ENCODE results near the gene TECR.
A peak's percentile ranks its signal among the peaks of the same experiment; 100 is the strongest.

The TECR gene

GRCh38 chr19:14614099-14614412 is 84.7 kb downstream of the TECR start:
- TF ChIP-seq Cebpa-rat (IDR thresholded peaks at IDR 0.05): peak in 10 of 11 experiments; percentile 41 to 97 (median 92); a peak in 18 of 22 replicates
- no peak overlapping the region for H3K4me3 ChIP-seq
- H3K27me3 ChIP-seq: no peaks in the 10 kb centered on the region; a peak in 1 of 22 replicates
- peaks cover 5 to 22% (median 10%) of the 10 kb centered on the region in 11 experiments for H3K9me3 ChIP-seq (replicated peaks in 1 of 11)
- peak overlapping the region; percentile 65 to 85 (median 80) for H3K4me2 ChIP-seq
- peak overlapping the region in 10 of 11 experiments; percentile 54 to 78 (median 72); a peak in 20 of 22 replicates for H3K9ac ChIP-seq
- peaks cover 0 to 10% (median 0%) of the 10 kb centered on the region in 11 experiments; a peak in 5 of 22 replicates for H3K36me3 ChIP-seq
- no peaks in the 10 kb centered on the region for H4K20me1 ChIP-seq
- peak overlapping the region in 10 of 11 experiments; percentile 67 to 93 (median 87); a peak in 21 of 22 replicates for H3K27ac ChIP-seq
- peaks cover 40 to 84% (median 74%) of the 10 kb centered on the region in 10 experiments for H3K4me1 ChIP-seq
